CD4-positive, alpha-beta T cell treated with Interleukin-17A for 1 hour (primary cell): ENCODE results near the gene BORA.
"Not testable (repeated sequence)": the region's sequence is repeated elsewhere in the genome, so short reads cannot be mapped to it uniquely, and the experiment has no call there.

Experiments used
- DNase-seq: peaks from one replicate; pipeline ENCODE4 v3.0.0-alpha.2; 2020

BORA gene

DNA sequence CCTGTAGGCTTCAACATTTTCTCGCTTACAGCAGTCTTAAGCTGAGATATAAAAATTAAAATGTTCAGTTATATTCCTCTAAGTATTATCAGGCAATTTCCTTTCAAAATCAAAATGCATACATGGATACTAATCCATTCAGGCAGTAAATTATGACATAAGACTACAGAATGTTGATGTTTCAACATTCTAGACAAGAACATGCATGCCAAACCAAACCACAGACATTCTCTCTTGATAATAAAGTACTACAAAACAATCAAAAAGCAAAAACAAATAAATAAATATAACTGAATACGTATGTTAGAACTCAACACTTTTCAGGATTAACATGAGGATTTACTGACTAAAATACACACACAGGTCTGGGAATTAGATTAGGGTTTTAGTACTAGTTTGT lies 46.3 kb downstream of the BORA start:
- no peak for DNase-seq

DNA sequence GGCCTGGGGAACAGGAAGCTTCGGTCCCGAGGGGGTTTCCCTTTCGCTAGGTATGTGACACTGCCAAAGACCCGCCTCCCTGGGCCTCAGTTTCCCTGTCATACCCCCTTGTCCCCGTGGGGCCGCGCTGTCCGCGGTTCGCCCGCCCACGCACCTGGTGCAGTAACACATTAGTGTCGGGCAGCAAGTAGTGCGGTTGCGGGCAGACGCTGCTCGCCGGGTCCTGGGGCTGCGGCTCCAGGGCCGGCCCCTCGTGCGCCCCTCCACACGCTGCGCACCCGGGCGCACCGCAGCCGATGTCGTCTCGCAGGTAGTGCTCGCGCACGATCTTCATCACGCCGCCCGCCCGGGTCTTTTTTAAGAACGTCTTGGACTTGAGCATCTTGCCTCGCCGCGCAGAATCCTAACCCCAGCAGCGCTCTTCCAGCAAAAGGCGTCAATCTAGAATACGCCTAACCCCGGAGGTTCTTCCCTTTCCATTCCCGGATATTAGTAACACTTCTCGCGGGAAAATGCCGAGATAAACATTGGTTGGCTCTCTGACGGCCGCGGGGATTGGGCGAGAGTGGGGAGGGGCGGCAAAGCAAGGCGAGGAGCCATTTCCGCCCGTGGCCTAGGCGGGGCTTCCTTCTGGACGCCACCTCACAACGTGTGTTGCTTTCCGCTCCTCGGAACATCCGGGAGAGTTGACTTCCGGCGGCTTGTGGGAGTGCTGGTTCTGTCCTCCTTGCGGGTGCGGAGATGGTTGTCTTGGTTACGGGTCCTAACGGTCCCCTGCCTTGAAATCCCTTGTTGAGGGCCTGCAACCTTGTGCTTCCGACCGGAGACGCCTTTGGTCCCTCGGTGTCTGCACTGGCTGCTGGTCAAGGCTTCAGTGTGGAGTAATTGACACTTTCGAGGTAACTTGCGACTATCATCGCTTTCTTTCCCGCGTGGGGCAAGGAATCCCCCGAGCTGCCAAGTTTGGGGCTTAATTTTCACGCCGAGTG lies 54.0 kb downstream of the BORA start, which contains the start of the genes DIS3 and PIBF1:
DIS3 (minus strand) TSS at position 450 of the 989 bp plus-strand sequence; CDS start at position 382, 68 bp downstream.
PIBF1 (plus strand) TSS at position 683 of the 989 bp plus-strand sequence. CDS start 1,337 bp downstream, outside the sequence.
- peak; percentile 97 for DNase-seq

DNA sequence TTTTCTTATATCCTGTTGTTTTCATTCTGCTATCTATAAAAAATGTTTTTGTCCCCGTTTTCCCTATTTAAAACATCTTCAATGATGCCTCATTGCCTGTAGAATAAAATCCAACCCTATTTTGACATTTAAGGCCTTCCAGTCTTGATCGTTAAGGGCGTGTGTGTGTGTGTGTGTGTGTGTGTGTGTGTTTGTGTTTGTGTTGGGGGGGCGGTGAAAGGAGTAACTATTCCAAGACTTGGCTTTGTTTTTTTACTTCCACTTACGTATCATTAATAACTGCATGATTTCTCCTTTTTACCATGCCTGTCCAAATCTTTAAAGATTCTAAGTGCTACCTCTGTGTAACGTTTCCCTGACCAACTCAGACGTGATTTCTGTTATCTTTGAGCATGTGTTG lies 55.0 kb downstream of the BORA start:
- DNase-seq = peak; percentile 39

DNA sequence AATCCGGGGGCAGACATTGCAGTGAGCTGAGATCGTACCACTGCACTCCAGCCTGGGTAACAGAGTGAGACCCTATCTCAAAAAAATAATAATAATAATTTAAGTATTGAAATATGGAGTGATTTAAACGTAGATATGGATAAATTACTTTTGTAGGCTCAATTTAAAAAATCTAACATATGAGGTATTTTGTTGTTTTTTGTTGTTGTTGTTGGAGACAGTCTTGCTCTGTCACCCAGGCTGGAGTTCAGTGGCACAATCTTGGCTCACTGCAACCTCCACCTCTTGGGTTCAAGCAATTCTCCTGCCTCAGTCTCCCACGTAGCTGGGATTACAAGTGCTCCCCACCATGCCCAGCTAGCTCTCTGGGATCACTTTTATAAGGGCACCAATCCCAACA lies 57.0 kb downstream of the BORA start:
- not testable (repeated sequence) for DNase-seq

DNA sequence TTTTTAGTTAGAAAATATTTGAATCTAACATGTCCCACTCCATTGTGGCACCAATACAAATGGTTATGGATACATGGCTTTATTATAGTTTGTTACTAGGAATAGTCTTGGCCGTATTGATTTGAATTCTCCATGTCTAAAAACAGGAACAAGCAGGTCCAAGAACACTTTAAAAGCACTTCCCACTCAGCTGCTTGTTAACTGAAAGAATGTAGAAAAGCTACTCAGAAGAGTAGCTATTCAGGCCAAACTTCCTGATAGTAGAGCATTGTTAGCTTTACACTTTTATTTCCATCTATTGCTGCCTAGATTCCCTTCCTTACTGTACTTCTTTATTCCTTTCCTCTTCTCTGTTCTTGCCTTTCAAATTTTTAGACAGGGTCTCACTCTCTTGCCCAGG lies 61.1 kb downstream of the BORA start:
- DNase-seq = no peak

DNA sequence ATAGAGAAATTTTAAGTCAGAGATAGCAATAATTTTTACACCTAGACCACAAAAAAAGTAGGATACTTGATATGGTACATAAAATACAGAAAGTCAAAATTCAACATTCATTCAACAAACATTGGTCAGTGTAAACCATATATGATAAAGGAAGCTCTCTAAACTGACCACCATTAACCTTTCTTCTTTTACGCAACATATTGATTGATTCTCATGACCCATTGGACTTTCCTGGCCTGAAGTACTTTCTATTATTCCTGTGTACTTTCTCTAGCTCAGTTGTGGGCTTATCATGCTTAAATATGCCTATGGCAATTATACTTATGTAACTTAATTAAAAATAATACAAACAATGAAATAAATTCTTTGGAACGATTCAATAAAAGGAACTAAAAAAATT lies 64.9 kb downstream of the BORA start:
- no peak for DNase-seq

DNA sequence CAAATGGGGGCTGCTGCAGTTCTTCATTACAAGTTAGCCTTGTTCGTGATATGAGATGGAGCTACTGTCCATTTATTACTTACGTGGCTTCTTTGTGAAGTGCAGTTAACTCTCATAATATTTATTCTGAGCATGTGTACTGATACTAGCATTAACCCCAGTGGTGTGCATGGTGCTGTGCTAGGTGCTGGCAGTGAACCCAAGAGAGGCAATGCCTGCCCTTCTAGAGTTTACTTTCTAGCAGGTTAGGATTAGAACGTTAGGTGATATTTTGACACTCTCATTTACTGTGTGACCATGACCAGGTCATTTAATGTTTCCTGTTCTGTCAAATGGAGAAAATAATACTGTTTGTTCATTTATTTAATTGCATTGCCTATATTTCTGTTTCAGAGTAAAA lies 71.1 kb downstream of the BORA start:
- DNase-seq = no peak

DNA sequence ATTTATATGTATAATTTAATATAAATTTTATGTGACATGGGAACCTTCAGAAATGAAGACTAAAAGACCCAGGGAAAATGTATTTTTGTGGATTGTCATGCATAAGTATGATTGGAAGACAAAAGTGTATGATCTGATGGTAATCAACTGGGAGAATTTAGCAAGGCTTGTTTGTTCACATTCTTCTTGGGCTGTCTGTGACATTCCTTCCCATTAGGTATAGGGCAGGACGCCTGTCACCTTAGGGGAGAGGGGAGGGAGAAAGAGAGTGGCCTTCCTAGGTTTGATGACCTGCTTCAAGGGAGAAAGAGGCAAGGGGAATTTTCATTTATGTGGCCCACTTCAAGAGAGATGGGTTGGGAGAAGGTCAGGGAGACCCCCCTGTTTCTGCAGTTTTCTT lies 76.6 kb downstream of the BORA start:
- no peak for DNase-seq
